Cerebellar cortex (tissue), 1 donor: ENCODE data around the gene CHAMP1.
"Not testable (repeated sequence)": the region's sequence is repeated elsewhere in the genome, so short reads cannot be mapped to it uniquely, and the experiment has no call there.

Experiments used
- DNase-seq: peaks from one replicate; pipeline ENCODE4 v3.0.0-alpha.2; 2015; ENCODE audit warnings: low spot score

CHAMP1 gene

DNA sequence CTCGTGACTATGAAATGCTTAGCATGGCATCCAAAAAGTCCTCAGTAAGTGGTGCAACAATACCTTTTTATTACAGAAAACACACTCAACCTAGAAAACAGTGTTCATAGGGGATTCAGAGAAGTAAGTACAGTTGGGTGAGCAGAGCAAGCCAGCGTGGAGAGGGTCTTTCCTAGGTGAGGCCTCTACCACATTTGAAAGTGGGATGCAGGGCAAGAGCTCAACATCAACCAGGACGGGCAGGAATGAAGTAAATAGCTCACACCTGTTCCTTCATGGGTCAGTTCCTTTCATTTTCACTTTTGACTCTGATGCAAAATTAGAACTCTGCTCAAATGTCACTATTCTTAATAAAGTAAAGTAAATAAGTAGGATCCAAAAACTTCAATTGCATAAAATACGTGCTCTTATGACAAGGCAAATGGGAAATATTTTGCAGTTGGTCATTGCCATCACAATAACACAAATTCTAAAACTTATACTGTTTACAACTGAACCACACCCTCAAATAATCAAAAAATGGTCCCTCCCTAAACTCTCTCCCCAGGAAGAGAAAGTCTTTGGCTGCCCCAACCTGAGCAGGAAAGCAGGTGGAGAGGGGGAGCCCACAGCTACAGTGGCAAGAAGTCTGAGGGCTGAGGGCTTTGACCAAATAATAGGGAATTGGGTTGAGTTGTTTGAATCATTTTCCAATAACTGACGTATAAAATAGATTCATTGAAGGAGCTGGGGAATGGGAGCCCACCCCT is 20.2 kb downstream of the CHAMP1 start:
- DNase-seq: no peak

DNA sequence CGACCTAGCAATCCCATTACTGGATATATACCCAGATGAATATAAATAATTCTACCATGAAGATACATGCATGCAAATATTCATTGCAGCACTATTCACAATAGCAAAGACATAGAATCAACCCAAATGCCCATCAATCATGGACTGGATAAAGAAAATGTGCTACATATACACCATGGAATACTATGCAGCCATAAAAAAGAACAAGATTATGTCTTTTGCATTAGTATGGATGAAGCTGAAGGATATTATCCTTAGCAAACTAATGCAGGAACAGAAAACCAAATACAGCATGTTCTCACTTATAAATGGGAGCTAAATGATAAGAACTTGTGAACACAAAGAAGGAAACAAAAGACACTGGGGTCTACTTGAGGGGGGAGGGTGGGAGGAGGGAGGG is 22.2 kb downstream of the CHAMP1 start:
- DNase-seq: not testable (repeated sequence)

DNA sequence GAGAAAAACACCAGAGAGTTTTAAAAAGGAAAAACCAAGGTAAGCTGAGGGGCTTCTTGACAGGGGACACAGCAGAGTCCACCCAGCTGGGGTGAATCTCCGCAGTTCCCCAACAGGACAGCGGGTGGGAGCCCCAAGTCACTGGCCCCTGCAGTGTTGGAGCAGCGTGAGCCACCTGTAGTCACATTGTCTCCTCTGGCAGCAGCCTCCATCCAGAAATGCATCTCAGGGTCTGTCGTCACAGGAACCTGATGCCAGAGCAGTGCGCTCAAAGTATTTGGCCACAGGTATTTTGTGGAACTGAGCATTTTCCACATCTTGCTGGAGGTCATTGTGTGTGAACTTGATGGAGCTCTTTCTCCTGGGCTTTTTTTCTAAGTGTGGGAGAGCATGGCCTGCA is 24.7 kb downstream of the CHAMP1 start:
- no peak for DNase-seq

DNA sequence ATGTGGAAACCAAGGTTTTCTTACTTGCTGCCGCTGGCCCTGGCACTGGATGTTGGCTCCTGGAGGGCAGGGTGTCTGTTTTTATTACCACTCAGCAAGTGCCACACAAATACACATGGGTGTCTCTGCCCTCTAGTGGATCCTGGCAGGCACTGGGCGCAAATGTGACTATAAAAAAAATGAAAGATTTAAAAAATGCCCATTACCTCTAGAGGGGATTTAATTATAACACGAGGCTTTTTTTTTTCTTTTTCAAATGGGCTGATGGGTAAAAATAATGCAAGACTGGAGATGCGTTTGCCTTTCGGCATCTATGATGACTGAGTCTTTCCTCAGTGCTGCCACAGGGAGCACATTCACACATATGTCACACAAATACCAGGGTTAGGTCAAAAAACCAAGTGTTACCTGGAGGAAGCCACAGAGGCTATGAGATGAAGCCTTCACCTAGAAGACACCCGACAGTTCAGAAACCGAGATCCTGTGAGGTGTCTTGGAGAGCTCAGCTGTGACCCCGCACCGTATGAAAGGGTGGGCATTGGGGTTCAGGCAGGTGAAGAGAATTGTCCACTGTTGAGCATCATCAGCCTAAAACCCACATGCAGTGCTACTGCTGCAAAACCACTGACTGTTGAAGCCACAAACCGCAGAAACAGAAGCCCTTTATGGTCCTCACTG is 25.7 kb downstream of the CHAMP1 start:
- peak; percentile 23 for DNase-seq

DNA sequence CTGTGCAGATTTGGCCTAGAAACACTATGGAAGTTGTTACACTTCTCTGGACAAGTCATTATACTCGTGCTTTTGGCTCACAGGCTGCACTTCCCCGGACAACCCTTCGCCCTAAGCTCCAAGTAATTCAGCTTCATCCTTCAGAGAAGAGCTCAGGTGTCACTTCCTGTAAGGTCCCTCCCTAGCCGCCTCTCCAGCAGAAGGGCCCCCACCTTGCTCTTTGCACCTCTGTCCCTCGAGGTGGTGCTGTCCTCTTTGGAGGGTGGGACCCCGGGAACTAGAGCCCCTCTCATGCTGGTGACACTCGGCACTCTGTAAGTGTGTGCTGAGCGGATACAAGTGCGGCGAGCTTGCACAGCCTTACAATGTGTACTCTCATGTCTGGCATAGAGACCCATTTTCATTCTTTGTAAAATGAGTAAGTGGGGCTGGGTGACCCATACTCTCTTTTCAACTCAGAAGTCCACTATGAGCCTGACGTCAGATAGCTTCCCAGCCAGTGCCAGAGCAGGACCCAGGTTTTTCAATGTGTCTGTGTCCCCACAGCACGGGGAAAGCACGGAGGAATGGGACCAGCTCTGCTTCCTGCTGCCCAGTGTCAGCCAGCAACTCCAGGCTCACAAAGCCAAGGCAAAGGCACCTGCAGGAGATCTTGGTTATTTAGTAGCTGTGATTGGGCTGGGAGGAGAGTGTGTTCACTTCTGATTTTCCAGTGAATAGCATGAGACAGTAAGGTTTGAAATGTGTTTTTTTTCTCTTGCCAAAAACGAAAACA is 26.9 kb downstream of the CHAMP1 start:
- DNase-seq: no peak

DNA sequence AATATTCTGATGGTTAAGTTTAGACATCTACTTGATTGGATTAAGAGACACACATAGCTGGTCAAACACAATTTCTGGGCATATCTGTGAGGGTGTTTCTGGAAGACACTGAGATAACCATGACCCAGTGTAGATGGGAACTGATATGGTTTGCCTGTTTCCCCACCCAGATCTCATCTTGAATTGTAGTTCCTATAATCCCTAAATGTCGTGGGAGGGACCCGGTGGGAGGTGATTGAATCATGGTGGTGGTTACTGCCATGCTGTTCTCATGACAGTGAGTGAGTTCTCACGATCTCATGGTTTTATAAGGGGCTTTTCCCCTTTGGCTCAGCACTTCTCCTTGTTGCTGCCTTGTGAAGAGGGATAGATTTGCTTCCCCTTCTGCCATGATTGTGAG is 33.0 kb downstream of the CHAMP1 start:
- DNase-seq: not testable (repeated sequence)

DNA sequence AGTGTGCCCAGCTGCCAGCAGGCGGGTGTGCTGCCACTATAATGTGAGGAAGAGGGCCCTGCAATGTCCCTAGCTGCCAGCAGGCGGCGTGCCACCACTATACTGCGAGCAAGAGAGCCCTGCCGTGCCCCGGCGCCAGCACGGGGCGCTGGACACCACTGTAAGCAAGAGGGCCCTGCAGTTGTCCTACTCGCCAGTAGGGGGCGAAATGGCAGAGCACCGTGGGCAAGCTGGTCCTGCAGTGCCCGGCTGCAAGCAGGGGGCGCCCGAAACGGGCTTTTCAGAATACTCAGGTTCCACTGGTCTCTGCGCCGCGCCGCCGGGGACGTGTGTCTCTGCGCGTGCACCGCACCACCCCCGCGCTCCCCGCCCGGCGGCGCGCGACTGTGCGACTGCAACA is 38.5 kb downstream of the CHAMP1 start:
- not testable (repeated sequence) for DNase-seq

DNA sequence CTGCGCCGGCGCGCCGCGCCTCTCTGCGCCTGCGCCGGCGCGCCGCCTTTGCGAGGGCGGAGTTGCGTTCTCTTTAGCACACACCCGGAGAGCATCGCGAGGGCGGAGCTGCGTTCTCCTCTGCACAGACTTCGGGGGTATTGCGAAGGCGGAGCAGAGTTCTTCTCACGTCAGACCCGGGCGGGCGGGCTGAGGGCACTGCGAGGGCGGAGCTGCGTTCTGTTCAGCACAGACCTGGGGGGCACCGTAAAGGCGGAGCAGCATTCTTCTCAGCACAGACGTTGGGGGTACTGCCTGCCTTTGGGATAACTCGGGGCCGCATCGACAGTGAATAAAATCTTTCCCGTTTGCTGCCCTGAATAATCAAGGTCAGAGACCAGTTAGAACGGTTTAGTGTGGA is 39.1 kb downstream of the CHAMP1 start:
- DNase-seq: not testable (repeated sequence)
